Measurements from ENCODE around the gene EML6.

The EML6 gene

GRCh38 chr2:54878182-54878581 is 154.7 kb downstream of the EML6 start:
- Histone ChIP-seq H3K27me3 (ENCODE audit: insufficient read depth, low read depth, severe bottlenecking) (no peaks in the 10 kb centered on the region), H3K4me3 (ENCODE audit: low read depth, low read length) (no peak overlapping the region), H3K27ac (no peak overlapping the region; the same call in 1 of the 2 replicates), H3K9me3 (ENCODE audit: severe bottlenecking) (no peaks in the 10 kb centered on the region), H3K36me3 (no peaks in the 10 kb centered on the region)
- peak; percentile 39 for DNase-seq
- no peak for TF ChIP-seq CTCF (IDR thresholded peaks at IDR 0.05; ENCODE audit: low read depth, low read length)

- H3K27me3 ChIP-seq (ENCODE audit: insufficient read depth, low read depth, severe bottlenecking) = no peaks in the 10 kb centered on the region
- no peaks in the 10 kb centered on the region for H3K36me3 ChIP-seq
- H3K9me3 ChIP-seq (ENCODE audit: severe bottlenecking) = no peaks in the 10 kb centered on the region
- peak overlapping the region; percentile 54 for H3K4me3 ChIP-seq (ENCODE audit: low read depth, low read length)
- peak; percentile 35 for TF ChIP-seq CTCF (IDR thresholded peaks at IDR 0.05; ENCODE audit: low read depth, low read length)
- DNase-seq = peak; percentile 38
- H3K27ac ChIP-seq = peak overlapping the region; percentile 77
These were observed 155.6 kb downstream of the EML6 start for GRCh38 chr2:54879032-54879431.

GRCh38 chr2:54879598-54880332 is 156.3 kb downstream of the EML6 start:
- Histone ChIP-seq H3K36me3 (no peaks in the 10 kb centered on the region), H3K9me3 (ENCODE audit: severe bottlenecking) (no peaks in the 10 kb centered on the region), H3K27ac (peak overlapping the region; percentile 77), H3K4me3 (ENCODE audit: low read depth, low read length) (peak overlapping the region; percentile 54), H3K27me3 (ENCODE audit: insufficient read depth, low read depth, severe bottlenecking) (no peaks in the 10 kb centered on the region)
- peak; percentile 95 for DNase-seq
- TF ChIP-seq CTCF (IDR thresholded peaks at IDR 0.05; ENCODE audit: low read depth, low read length) = no peak

- Histone ChIP-seq H3K27ac (peak overlapping the region; percentile 74), H3K9me3 (ENCODE audit: severe bottlenecking) (no peaks in the 10 kb centered on the region), H3K4me3 (ENCODE audit: low read depth, low read length) (peak overlapping the region; percentile 21), H3K36me3 (no peaks in the 10 kb centered on the region), H3K27me3 (ENCODE audit: insufficient read depth, low read depth, severe bottlenecking) (no peaks in the 10 kb centered on the region)
- peak; percentile 34 for DNase-seq
- TF ChIP-seq CTCF (IDR thresholded peaks at IDR 0.05; ENCODE audit: low read depth, low read length) = no peak
These were observed 157.0 kb downstream of the EML6 start for GRCh38 chr2:54880428-54880827.

- Histone ChIP-seq H3K36me3 (no peaks in the 10 kb centered on the region), H3K4me3 (ENCODE audit: low read depth, low read length) (no peak overlapping the region)
- DNase-seq = no peak
These were observed 158.3 kb downstream of the EML6 start for GRCh38 chr2:54881759-54882158.

More at GRCh38 chr2:54881759-54882158, 158.3 kb downstream of the EML6 start:
- peak overlapping the region; percentile 74 for H3K27ac ChIP-seq
- H3K9me3 ChIP-seq (ENCODE audit: severe bottlenecking) = no peaks in the 10 kb centered on the region
- no peak for TF ChIP-seq CTCF (IDR thresholded peaks at IDR 0.05; ENCODE audit: low read depth, low read length)
- H3K27me3 ChIP-seq (ENCODE audit: insufficient read depth, low read depth, severe bottlenecking) = no peaks in the 10 kb centered on the region
